ENCODE measurements around the gene ANXA1. TPM values are rescaled to one million over a fixed set of nuclear protein-coding genes. Genes with fewer than 3 reads are reported as not detected.

The ANXA1 gene
- total and polyA plus RNA-seq, 4 donors, result 4.8 to 28.6 (median 14.5) TPM

- no peak for DNase-seq (ENCODE audit: low spot score)
- H3K9ac ChIP-seq (ENCODE audit: low read depth in 1 of 2, low read length in 2 of 2), result no peak overlapping the region
- no peak overlapping the region for H3K4me3 ChIP-seq (ENCODE audit: low read depth in 1 of 3, low read length in 3 of 3)
- H3K36me3 ChIP-seq (ENCODE audit: control insufficient read depth in 4 of 4, insufficient read depth in 3 of 4, low read depth in 1 of 4, low read length in 3 of 4), result no peaks in the 10 kb centered on the region
- H3K4me1 ChIP-seq (ENCODE audit: control insufficient read depth in 4 of 4, insufficient read depth in 4 of 4, low read length in 3 of 4), result peaks cover 0 to 3% (median under 1%) of the 10 kb centered on the region in 4 donors
- H3K27me3 ChIP-seq (ENCODE audit: control insufficient read depth in 4 of 4, insufficient read depth in 4 of 4, low read length in 3 of 4), result no peaks in the 10 kb centered on the region
- no peaks in the 10 kb centered on the region for H3K9me3 ChIP-seq (ENCODE audit: control insufficient read depth in 4 of 4, low read length in 3 of 4)
- 96% methylated on average over 1 of the region's 1 CpG for WGBS
- H3K27ac ChIP-seq (ENCODE audit: low read depth in 1 of 2, low read length in 2 of 2), result no peak overlapping the region
- TF ChIP-seq ZBTB33 (IDR thresholded peaks at IDR 0.05), result no peak
- no peak for TF ChIP-seq CTCF (IDR thresholded peaks at IDR 0.05; ENCODE audit: low read depth, low read length, missing input control)
- TF ChIP-seq EGR1 (IDR thresholded peaks at IDR 0.05; ENCODE audit: low read depth in 2 of 2), result no peak
- TF ChIP-seq RXRA (IDR thresholded peaks at IDR 0.05), result no peak
- TF ChIP-seq SP1 (IDR thresholded peaks at IDR 0.05), result no peak
- TF ChIP-seq FOXA1 (IDR thresholded peaks at IDR 0.05), result no peak
- no peak for TF ChIP-seq GABPA (IDR thresholded peaks at IDR 0.05 in 1 of 2, conservative IDR thresholded peaks at IDR 0.05 in 1 of 2)
- TF ChIP-seq HNF4A (conservative IDR thresholded peaks at IDR 0.05), result no peak
- TF ChIP-seq REST (IDR thresholded peaks at IDR 0.05), result no peak
- no peak for TF ChIP-seq MAX (IDR thresholded peaks at IDR 0.05)
These were observed 31.3 kb downstream of the ANXA1 start for GRCh38 chr9:73182928-73183327.

GRCh38 chr9:73183428-73183827 is 31.8 kb downstream of the ANXA1 start:
- DNase-seq (ENCODE audit: low spot score), result no peak
- Histone ChIP-seq H3K9me3 (ENCODE audit: control insufficient read depth in 4 of 4, low read length in 3 of 4) (no peaks in the 10 kb centered on the region), H3K4me1 (ENCODE audit: control insufficient read depth in 4 of 4, insufficient read depth in 4 of 4, low read length in 3 of 4) (peaks cover 0 to 3% (median under 1%) of the 10 kb centered on the region in 4 donors), H3K36me3 (ENCODE audit: control insufficient read depth in 4 of 4, insufficient read depth in 3 of 4, low read depth in 1 of 4, low read length in 3 of 4) (no peaks in the 10 kb centered on the region), H3K9ac (ENCODE audit: low read depth in 1 of 2, low read length in 2 of 2) (no peak overlapping the region), H3K27ac (ENCODE audit: low read depth in 1 of 2, low read length in 2 of 2) (no peak overlapping the region), H3K4me3 (ENCODE audit: low read depth in 1 of 3, low read length in 3 of 3) (no peak overlapping the region), H3K27me3 (ENCODE audit: control insufficient read depth in 4 of 4, insufficient read depth in 4 of 4, low read length in 3 of 4) (no peaks in the 10 kb centered on the region)
- TF ChIP-seq HNF4G (IDR thresholded peaks at IDR 0.05) (no peak), NR2F2 (IDR thresholded peaks at IDR 0.05) (no peak), FOXA2 (IDR thresholded peaks at IDR 0.05) (no peak), YY1 (IDR thresholded peaks at IDR 0.05) (no peak), CTCF (IDR thresholded peaks at IDR 0.05; ENCODE audit: low read depth, low read length, missing input control) (no peak), SP1 (IDR thresholded peaks at IDR 0.05) (no peak)

Data from liver (tissue), 9 donors.